Stimulated activated naive CD8-positive, alpha-beta T cell treated with anti-CD3 and anti-CD28 coated beads, Interleukin-15, amount 100 ng/mL, for 72 hours (primary cell): Measurements from ENCODE around the gene IVD.
A peak's percentile ranks its signal among the peaks of the same experiment; 100 is the strongest.

ENCODE experiments used
- ATAC-seq: fragments of 150-1000 bp; cut with Tn5 transposase; 2 replicates; pipeline ENCODE4 v1.10.0; 2021; ENCODE audit warnings: mild to moderate bottlenecking, moderate library complexity
- DNase-seq, 2 donors: peaks; one replicate each; pipeline ENCODE4 v3.0.0; 2021 to 2022
- H3K27ac Mint-ChIP-seq, 2 donors: one replicate each; pipeline ENCODE4 v1.8.0; 2022; ENCODE audit warnings: mild to moderate bottlenecking in 2 of 2, mixed read lengths in 2 of 2, moderate library complexity in 2 of 2
- H3K27me3 Mint-ChIP-seq: one replicate; pipeline ENCODE4 v1.8.0; 2022; ENCODE audit warnings: mixed read lengths
- H3K4me1 Mint-ChIP-seq: one replicate; pipeline ENCODE4 v1.8.0; 2022; ENCODE audit warnings: mild to moderate bottlenecking, mixed read lengths
- H3K4me3 Mint-ChIP-seq, 2 donors: one replicate each; pipeline ENCODE4 v1.8.0; 2022; ENCODE audit warnings: mild to moderate bottlenecking in 2 of 2, mixed read lengths in 2 of 2, moderate library complexity in 1 of 2
- H3K9me3 Mint-ChIP-seq, 2 donors: one replicate each; pipeline ENCODE4 v1.8.0; 2022; ENCODE audit warnings: mixed read lengths in 2 of 2

The IVD gene

DNA sequence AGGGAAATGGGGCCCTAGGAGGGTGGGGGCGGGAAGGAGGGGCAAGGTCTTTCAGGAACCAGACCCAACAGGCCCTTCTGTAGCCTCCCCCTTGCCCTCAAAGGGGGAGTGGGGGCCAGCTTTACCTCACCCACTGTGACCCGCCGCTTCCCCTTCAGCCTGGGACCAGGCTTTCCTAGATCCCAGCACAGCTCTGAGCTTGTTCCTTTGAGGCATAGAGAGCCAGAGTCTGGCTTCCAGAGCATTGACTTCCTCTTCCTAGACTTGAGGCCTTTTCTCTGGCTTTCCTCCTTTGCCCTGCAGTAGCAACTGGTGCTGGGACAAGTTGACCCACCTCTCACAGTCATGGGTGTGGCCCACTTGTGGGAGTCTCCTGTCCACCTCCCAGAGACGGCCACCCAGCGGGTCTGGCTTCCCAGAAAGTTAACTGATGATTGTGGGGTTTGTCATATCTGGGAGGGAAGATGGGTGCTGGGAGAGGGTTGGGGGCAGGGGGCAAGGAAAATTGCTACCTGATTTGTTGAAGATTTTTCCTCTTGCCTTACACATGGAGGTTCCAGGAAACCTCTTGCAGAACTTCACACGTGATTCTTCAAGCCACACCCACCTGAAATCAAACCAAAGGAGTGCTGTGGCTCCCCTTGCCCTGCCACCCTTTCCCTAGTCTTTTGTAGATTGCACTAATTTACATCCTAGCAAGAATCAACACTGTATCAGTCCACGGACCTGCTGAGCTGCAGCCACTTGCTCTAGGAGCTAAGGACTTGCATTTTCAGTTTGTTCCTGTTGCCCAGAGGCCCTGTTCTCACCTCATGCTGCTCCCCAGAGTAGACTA, 61.0 kb downstream of the IVD start:
- ATAC-seq (no peak), DNase-seq (no peak)
- Mint-ChIP-seq H3K4me3 (no peak overlapping the region), H3K4me1 (peaks cover 64% of the 10 kb centered on the region), H3K9me3 (no peaks in the 10 kb centered on the region), H3K27me3 (no peaks in the 10 kb centered on the region), H3K27ac (peak overlapping the region; percentile 43 to 67)

DNA sequence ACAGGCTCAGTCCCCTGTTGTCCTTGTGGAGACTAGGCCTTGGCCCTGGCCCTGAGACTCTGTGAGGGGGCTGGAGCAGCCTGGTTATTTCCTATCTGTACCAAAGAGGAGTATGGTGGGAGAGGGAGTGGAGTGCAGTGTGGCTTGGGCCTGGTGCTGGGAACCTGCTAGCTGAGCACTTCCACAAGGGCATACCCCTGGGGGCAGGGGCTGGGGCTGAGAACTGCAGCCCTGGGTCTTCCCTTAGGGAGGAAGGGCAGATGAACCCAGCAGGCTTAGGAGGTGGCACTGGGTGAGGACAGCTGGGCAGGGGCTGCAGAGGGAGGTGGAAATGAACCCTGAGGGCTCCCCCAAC, 61.6 kb downstream of the IVD start:
- H3K27me3 Mint-ChIP-seq = no peaks in the 10 kb centered on the region
- H3K9me3 Mint-ChIP-seq = no peaks in the 10 kb centered on the region
- no peak for ATAC-seq
- no peak overlapping the region for H3K27ac Mint-ChIP-seq
- no peak for DNase-seq
- H3K4me3 Mint-ChIP-seq = no peak overlapping the region
- peaks cover 69% of the 10 kb centered on the region for H3K4me1 Mint-ChIP-seq

DNA sequence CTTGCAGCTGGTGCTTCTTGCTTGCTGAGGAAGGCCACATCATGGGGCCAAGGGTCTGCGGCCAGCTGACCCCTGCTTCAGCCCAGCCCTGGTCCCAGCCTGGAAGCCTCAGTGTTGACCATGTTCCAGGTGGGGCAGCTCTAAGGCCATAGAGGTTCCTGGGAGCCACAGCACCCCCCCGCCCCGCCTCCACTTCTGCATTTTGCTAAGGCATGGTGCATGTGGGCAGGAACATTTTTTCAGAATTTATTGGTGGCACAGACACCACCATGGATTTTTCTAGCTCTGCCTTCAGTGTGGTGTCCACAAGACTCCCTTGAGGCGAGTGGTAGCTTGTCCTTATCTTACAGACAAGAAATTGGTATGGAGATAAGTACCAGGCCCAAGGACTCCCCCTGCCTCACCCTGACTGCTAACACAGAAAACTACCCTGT, 63.3 kb downstream of the IVD start:
- Mint-ChIP-seq H3K4me1 (peaks cover 79% of the 10 kb centered on the region), H3K27ac (peak overlapping the region in 1 of 2 donors; percentile 43), H3K27me3 (no peaks in the 10 kb centered on the region), H3K4me3 (no peak overlapping the region), H3K9me3 (no peaks in the 10 kb centered on the region)
- DNase-seq = no peak
- no peak for ATAC-seq

DNA sequence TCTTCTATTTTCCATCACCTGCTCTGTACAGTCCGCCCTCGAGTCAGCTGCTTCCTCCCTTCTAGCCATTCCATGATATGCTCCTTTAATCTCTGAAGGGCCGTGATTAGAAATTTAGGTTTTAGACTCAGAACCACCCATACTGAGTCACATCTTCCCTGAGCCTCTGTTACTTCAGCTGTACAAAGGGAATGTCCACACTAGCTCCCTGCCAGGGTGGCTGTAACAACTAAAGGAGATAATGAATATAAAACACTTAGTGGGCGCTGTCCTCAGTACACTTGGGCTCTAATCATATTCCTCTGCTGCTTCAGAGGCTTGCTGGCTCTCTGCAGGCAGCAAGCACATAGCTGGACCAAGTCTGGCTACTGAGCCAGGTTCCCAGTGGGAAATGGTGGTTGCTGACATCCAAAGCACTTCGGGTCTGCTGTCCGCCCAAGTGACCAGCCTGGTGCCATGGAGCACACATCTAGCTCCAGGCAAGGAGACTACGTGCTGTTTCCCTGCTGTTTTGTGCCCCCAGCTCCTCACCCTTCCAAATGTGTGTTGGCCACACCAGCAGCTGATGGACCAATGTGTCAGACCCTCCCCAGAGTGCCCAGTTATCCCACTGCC, 64.3 kb downstream of the IVD start:
- peak overlapping the region; percentile 25 to 57 for H3K4me3 Mint-ChIP-seq
- H3K9me3 Mint-ChIP-seq = no peaks in the 10 kb centered on the region
- no peaks in the 10 kb centered on the region for H3K27me3 Mint-ChIP-seq
- DNase-seq = no peak
- H3K4me1 Mint-ChIP-seq = peaks cover 70% of the 10 kb centered on the region
- no peak for ATAC-seq
- peak overlapping the region in 1 of 2 donors; percentile 5 for H3K27ac Mint-ChIP-seq

DNA sequence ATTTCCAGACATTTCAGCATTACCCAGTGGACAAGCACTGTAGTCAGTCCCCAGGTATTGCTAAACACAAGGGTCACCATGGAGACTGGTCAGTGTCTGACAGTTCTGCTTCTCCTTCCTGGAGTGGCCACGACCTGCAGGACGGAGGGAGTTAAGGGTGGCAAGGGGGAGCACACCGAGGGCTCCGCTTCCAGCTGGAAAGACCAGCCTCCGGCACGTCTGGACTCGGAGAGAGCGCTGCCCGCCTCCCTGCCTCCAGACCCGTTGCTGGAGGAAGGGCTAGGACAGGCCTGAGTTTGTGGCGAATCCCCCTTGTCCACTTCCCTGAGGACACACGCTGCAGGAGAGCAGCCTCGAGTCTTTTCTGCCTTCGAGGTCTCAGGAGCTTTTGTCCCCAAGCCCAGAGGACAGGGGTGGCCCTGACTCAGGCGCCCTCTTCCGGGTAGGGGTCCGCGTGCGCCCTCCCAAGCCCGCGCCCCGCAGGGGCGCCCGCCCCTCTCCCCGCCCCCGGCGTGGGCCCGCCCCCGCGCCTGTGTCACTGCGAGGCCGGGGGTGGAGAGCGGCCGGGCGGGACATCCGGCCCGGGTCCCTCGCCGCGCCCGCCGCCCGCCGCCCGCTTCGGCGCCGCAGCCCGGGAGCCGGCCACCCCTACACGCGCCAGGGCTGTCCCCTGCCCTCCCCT, 65.0 kb downstream of the IVD start, which contains the start of gene CHST14:
Gene CHST14 (plus strand): TSS at position 562 of the 682 bp plus-strand sequence. CDS start 230 bp downstream, outside the sequence.
- Mint-ChIP-seq H3K27ac (peak within 1 kb of the TSS; percentile 91 to 95), H3K4me3 (peak within 1 kb of the TSS; percentile 81 to 88), H3K27me3 (no peaks in the 10 kb centered on the region), H3K9me3 (no peaks in the 10 kb centered on the region), H3K4me1 (peaks cover 63% of the 10 kb centered on the region)
- ATAC-seq (peak; percentile 75), DNase-seq (peak; percentile 38 to 43)
